Activated CD4-positive, CD25-positive, alpha-beta regulatory T cell treated with anti-CD3 and anti-CD28 coated beads, Interleukin-2, amount 50 U/mL, for 24 hours (primary cell): ENCODE data around the gene DECR2.
"Not testable (repeated sequence)": the region's sequence is repeated elsewhere in the genome, so short reads cannot be mapped to it uniquely, and the experiment has no call there.

Experiments
- ATAC-seq, 2 donors: fragments of 150-1000 bp; cut with Tn5 transposase; one replicate each; pipeline ENCODE4 v1.10.0; 2021; ENCODE audit warnings: mild to moderate bottlenecking in 1 of 2, moderate library complexity in 1 of 2

The DECR2 gene

GRCh38 chr16:379961-380761 is 21.5 kb upstream of the DECR2 start:
- ATAC-seq = no peak

DNA sequence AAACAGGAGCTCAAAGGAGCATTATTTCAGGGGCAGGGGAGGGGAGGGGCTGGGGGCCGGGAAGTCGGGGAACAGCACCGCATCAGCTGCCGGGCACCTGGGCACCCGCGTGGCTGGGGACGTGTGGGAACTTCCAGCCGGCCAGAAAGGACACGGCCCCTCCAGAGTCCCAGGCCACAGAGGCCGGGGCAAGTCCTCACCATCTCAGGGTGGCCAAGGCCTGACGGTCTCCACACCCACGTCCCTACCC is 21.0 kb upstream of the DECR2 start:
- no peak for ATAC-seq

DNA sequence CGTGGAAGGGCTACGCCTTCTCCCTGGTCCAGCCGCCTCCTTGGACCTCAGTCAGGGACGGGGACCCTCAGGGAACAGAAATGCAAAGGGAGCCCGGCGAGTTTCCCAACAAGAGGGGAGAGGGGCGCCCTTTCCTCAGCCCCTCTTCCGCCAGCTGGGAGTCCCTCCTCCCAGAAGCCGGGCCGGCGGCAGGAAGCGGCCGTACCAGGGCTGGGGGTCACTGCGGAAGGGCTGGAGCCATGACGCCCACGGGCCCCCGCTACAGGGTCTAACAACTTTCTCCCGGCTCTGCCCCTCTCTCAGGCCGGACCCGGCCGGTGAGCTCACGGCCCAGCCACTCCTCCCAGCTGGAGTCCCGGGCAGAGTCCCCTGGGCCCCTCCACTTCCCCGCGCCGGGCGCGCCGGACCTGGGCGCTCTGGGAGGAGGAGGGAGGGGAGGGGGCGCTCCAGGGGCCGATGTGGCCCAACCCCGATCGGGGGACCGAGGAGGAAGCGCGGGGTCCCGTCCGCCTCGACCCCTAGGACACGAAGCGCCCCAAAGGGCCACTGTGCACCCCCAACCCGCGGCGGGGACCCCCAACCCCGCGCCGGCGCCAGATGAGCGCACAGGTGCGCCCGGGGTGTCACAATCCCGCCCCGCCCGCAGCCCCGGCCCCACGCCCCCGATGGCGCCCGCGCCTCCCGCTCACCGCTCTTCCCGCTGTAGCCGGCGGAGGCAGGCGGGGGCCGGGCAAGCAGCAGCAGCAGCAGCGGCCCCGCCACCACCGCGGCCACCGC is 20.5 kb upstream of the DECR2 start:
- ATAC-seq = peak; percentile 22 to 42

- ATAC-seq = peak; percentile 67 to 73
Observed at GRCh38 chr16:381789-382717, 19.6 kb upstream of the DECR2 start, which contains the start of gene PGAP6. PGAP6 (minus strand) TSS chr16:381978; CDS start chr16:381821, 157 bp downstream.

- peak; percentile 41 to 62 for ATAC-seq
Observed at GRCh38 chr16:383326-384051, 18.2 kb upstream of the DECR2 start.

DNA sequence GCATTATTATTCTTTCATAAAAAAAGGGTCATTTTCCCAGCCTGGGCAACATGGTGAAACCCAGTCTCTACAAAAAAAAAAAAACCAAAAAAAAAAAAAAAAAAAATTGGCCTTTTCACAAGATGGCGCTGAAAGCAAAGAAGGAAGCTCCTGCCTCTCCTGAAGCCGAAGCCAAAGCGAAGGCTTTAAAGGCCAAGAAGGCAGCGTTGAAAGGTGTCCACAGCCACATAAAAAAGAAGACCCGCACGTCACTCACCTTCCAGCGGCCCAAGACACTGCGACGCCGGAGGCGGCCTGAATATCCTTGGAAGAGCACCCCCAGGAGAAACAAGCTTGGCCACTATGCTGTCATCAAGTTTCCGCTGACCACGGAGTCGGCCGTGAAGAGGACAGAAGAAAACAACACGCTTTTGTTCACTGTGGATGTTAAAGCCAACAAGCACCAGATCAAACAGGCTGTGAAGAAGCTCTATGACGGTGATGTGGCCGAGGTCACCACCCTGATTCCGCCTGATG is 15.0 kb upstream of the DECR2 start:
- no peak for ATAC-seq

- ATAC-seq = not testable (repeated sequence)
Observed at GRCh38 chr16:387761-388666, 13.7 kb upstream of the DECR2 start.

GRCh38 chr16:389352-389751 is 12.3 kb upstream of the DECR2 start:
- no peak for ATAC-seq

- ATAC-seq = peak; percentile 98 to 99
Observed at GRCh38 chr16:391885-392335, 9.8 kb upstream of the DECR2 start.

DNA sequence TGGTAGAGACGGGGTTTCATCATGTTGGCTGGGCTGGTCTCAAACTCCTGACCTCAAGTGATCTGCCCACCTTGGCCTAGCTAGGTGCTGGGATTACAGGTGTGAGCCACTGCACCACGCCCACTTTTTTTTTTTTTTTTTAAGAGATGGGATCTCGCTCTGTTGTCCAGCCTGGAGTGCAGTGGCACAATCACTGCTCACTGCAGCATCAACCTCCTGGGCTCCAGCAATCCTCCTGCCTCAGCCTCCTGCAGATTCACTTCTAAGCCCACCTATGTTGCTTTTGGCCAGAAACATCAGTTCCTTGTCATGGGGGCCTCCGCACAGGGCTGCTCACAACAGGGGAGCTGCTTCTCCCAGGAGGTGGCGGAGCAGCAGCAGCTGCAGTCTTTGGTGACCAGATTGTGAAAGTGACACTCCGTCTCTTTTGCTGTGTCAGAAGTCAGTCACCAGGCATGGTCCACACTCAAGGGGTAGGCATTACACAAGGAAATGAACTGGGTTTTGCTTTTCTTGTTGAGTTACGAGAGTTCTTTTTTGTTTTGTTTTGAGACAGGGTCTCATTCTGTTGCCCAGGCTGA is 9.1 kb upstream of the DECR2 start:
- ATAC-seq = peak in 1 of 2 donors; percentile 9

DNA sequence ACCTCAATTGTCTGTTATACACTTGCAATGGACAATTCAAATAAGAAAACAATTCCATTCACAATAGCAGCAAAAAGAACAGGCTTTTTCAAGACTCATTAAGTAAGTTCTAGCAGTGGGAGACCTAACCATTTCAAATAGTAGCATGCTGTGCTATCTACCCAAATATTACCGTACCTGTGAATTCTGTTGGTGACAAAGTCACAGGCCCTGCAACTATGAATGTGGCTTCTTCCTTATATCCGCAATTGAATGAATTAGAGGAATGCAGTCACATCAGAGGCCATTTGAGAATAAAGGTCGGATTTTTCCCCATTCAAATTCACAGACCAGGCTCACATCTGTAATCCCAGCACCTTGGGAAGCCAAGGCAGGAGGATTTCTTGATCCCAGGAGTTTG is 5.5 kb upstream of the DECR2 start:
- no peak for ATAC-seq

GRCh38 chr16:396605-397004 is 5.1 kb upstream of the DECR2 start:
- no peak for ATAC-seq

GRCh38 chr16:397135-397661 is 4.5 kb upstream of the DECR2 start, which contains the start of gene NME4:
NME4 (plus strand) TSS chr16:397199; CDS start chr16:397223, 24 bp downstream.
- ATAC-seq = no peak

- no peak for ATAC-seq
Observed at GRCh38 chr16:397736-398332, 3.9 kb upstream of the DECR2 start.

GRCh38 chr16:398561-399339 is 2.9 kb upstream of the DECR2 start:
- ATAC-seq = no peak

DNA sequence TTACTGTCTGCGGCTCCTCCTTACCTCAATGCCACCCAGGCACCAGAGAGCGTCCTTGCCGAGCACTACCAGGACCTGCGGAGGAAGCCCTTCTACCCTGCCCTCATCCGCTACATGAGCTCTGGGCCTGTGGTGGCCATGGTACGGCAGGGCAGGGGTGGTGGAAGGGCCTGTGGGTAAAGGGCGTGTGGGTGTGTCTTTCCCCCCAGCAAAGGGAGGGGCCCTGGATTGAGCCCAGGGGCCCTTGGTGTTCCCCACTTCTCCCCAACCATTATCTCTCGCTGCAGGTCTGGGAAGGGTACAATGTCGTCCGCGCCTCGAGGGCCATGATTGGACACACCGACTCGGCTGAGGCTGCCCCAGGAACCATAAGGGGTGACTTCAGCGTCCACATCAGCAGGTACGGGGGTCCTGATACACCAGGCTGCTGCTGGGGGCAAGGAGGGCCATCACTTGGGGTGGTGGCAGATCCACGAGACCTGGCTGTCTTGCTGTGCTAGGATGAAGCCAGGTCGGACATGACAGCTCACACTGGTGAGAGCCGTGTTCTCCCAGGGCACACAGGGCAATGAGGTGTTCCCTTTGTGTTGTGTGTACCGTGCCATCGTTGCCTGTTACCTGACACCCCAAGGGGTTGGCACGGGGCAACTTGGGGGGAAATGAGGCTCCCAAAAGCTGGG is 2.2 kb upstream of the DECR2 start:
- ATAC-seq = no peak

DNA sequence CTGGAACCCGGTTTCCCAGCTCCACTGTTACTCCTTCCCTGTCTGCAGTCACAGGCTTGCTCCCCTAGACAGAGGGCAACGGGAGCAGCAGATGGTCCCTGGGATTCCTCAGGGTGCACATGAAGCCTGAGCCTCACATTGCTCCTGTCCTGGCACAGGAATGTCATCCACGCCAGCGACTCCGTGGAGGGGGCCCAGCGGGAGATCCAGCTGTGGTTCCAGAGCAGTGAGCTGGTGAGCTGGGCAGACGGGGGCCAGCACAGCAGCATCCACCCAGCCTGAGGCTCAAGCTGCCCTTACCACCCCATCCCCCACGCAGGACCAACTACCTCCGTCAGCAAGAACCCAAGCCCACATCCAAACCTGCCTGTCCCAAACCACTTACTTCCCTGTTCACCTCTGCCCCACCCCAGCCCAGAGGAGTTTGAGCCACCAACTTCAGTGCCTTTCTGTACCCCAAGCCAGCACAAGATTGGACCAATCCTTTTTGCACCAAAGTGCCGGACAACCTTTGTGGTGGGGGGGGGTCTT is 1.6 kb upstream of the DECR2 start:
- ATAC-seq = no peak

DNA sequence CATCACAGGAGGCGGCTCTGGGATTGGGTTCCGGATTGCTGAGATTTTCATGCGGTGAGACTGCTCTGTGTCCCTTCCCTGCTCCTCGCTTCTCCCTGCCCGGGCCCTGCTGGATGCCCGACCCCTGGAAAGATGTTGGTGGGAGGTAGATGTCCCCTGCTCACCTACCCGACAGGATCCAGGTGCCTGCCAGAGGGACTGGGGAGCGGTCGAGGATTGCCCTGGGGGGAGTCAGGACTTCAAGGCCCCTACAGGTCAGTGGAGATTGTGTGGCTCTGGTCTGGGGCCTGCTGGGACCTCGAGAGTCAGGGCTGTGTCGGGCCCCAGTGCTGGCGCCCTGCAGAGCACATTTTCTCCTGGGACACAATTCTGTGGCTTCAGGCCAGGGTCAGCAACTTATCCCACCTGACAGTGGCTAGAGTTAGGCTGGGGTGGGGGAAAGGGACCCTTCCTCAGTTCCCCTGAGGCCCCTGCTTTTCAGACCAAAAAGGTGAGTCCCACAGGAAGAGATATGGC is 3.3 kb downstream of the DECR2 start:
- ATAC-seq = no peak
